HCT116 (cell line): ENCODE results near the gene ZNF225. TPM values are rescaled to one million over a fixed set of nuclear protein-coding genes. Genes with fewer than 3 reads are reported as not detected.

ENCODE experiments used
- ATAC-seq: fragments of 200-7000 bp; cut with Tn5 transposase; 2 replicates; pipeline ENCODE4 v1.9.1; 2020; ENCODE audit warnings: mild to moderate bottlenecking, moderate library complexity
- BruUV-seq: library from RNA; stranded (reverse); fragments of 400-500 nt; replicated peaks from 2 replicates; lab custom pipeline; 2021; lab: Mats Ljungman, UMichigan
- CTCF ChIA-PET: fragments of 300-600 bp; sonication (Branson Sonifier 250); formaldehyde crosslinking; loops from one replicate; lab custom pipeline; 2021; ENCODE audit warnings: antibody characterized with exemption; lab: Charles Lee
- POLR2A ChIA-PET: fragments of 300-600, 350-600 bp; sonication (Branson Sonifier 250); formaldehyde crosslinking; loops from one replicate; lab custom pipeline; 2021; ENCODE audit warnings: antibody characterized with exemption; lab: Charles Lee
- RAD21 ChIA-PET, 2 experiments: fragments of 300-600 bp; sonication (Branson Sonifier 250); formaldehyde crosslinking; loops; one replicate each; lab custom pipeline; 2023; ENCODE audit warnings: low total read pairs in 2 of 2; ENCODE audit not compliant: uncharacterized antibody in 2 of 2, unreplicated experiment in 2 of 2, low non-redundant PET in 1 of 2; lab: Charles Lee
- DNase-seq: peaks from one replicate; pipeline ENCODE4 v3.0.0-alpha.2; 2010; ENCODE audit warnings: low read depth, low spot score
- H2AFZ ChIP-seq: fragments of 200-600 bp; shearing (Covaris generic), sonication (generic); 2 replicates; pipeline ENCODE4 v1.6.1; 2017; ENCODE audit warnings: low read depth, mixed run types, mixed read lengths, antibody characterized with exemption, low read length; ENCODE audit not compliant: poor library complexity, severe bottlenecking
- H3K27ac ChIP-seq: 2 replicates; pipeline ENCODE4 v1.5.1; 2012; ENCODE audit warnings: low read depth, low read length
- H3K27me3 ChIP-seq: fragments of 200-600 bp; sonication (generic); 2 replicates; pipeline ENCODE4 v1.6.1; 2016; ENCODE audit warnings: mixed run types, low read length, mixed read lengths; ENCODE audit not compliant: insufficient read depth
- H3K36me3 ChIP-seq, 2 experiments: fragments of 200-500 bp in 1 of 2; fragments of 200-600 bp in 1 of 2; sonication (Bioruptor generic) in 1 of 2; sonication (generic) in 1 of 2; 2 replicates each; pipeline versions ENCODE4 v1.5.1 to v1.6.1; 2014 to 2016; ENCODE audit warnings: low read length in 2 of 2, inconsistent platforms in 1 of 2, mixed read lengths in 1 of 2, mixed run types in 1 of 2; ENCODE audit not compliant: insufficient read depth in 2 of 2, control insufficient read depth in 1 of 2
- H3K4me1 ChIP-seq, 2 experiments: fragments of 200-600 bp in 1 of 2; sonication (generic) in 1 of 2; 2 replicates each; pipeline versions ENCODE4 v1.5.1 to v1.6.1; 2012 to 2017; ENCODE audit warnings: low read length in 2 of 2, inconsistent platforms in 1 of 2, mild to moderate bottlenecking in 1 of 2, mixed read lengths in 1 of 2, mixed run types in 1 of 2, moderate library complexity in 1 of 2; ENCODE audit not compliant: insufficient read depth in 2 of 2, control insufficient read depth in 1 of 2
- H3K4me2 ChIP-seq: fragments of 200-600 bp; sonication (generic); 2 replicates; pipeline ENCODE4 v1.6.1; 2017; ENCODE audit warnings: mixed run types, low read length, mixed read lengths
- H3K4me3 ChIP-seq, 2 experiments: fragments of 200-600 bp in 1 of 2; sonication (generic) in 1 of 2; replicated peaks in 1 of 2; 2 replicates each; pipeline ENCODE4 v1.5.1; 2011 to 2016; ENCODE audit warnings: low read length in 2 of 2, control low read depth in 1 of 2, low read depth in 1 of 2, mild to moderate bottlenecking in 1 of 2, mixed read lengths in 1 of 2, mixed run types in 1 of 2
- H3K79me2 ChIP-seq: fragments of 200-600 bp; sonication (generic); 2 replicates; pipeline ENCODE4 v1.6.1; 2017; ENCODE audit warnings: mild to moderate bottlenecking, mixed run types, low read length, moderate library complexity, mixed read lengths; ENCODE audit not compliant: insufficient read depth
- H3K9ac ChIP-seq: fragments of 200-600 bp; sonication (generic); 2 replicates; pipeline ENCODE4 v1.6.1; 2016; ENCODE audit warnings: low read length, mixed read lengths
- H3K9me2 ChIP-seq: fragments of 200-600 bp; sonication (generic), shearing (Covaris generic); 2 replicates; pipeline ENCODE4 v1.6.1; 2017; ENCODE audit warnings: mixed run types, mild to moderate bottlenecking, moderate library complexity; ENCODE audit not compliant: insufficient read depth
- H3K9me3 ChIP-seq, 2 experiments: fragments of 200-500 bp in 1 of 2; fragments of 200-600 bp in 1 of 2; sonication (Bioruptor generic) in 1 of 2; sonication (generic) in 1 of 2; 2 replicates each; pipeline ENCODE4 v1.6.1; 2014 to 2017; ENCODE audit warnings: low read length in 2 of 2, mixed read lengths in 2 of 2, inconsistent platforms in 1 of 2, low read depth in 1 of 2, mild to moderate bottlenecking in 1 of 2, mixed run types in 1 of 2, moderate library complexity in 1 of 2; ENCODE audit not compliant: control insufficient read depth in 1 of 2, insufficient read depth in 1 of 2
- H4K20me1 ChIP-seq: fragments of 200-600 bp; sonication (generic), shearing (Covaris generic); 2 replicates; pipeline ENCODE4 v1.6.1; 2017; ENCODE audit warnings: mixed run types, mild to moderate bottlenecking, moderate library complexity; ENCODE audit not compliant: insufficient read depth
- ATF3 ChIP-seq: IDR thresholded peaks from 2 replicates; pipeline ENCODE4 v1.6.1; 2012
- EGR1 ChIP-seq: IDR thresholded peaks from 2 replicates; pipeline ENCODE4 v1.6.1; 2012; ENCODE audit warnings: low read depth
- ELF1 ChIP-seq: IDR thresholded peaks from 2 replicates; pipeline ENCODE4 v1.6.1; 2012; ENCODE audit warnings: low read depth, borderline replicate concordance
- EZH2 ChIP-seq: fragments of 200-600 bp; sonication (generic); IDR thresholded peaks from 2 replicates; pipeline ENCODE4 v1.6.1; 2017; ENCODE audit warnings: antibody characterized with exemption, mixed run types
- EZH2phosphoT487 ChIP-seq: fragments of 200-600 bp; IDR thresholded peaks from 2 replicates; pipeline ENCODE4 v1.6.1; 2018; ENCODE audit warnings: antibody characterized with exemption, borderline replicate concordance
- FOSL1 ChIP-seq: IDR thresholded peaks from 2 replicates; pipeline ENCODE4 v1.6.1; 2012; ENCODE audit warnings: low read depth
- JUND ChIP-seq: IDR thresholded peaks from 2 replicates; pipeline ENCODE4 v1.6.1; 2012
- MAX ChIP-seq: IDR thresholded peaks from 2 replicates; pipeline ENCODE4 v1.6.1; 2012
- POLR2A ChIP-seq: IDR thresholded peaks from 2 replicates; pipeline ENCODE4 v1.7.0; 2011; ENCODE audit warnings: borderline replicate concordance; ENCODE audit not compliant: insufficient read depth, insufficient read length; ENCODE audit errors: extremely low read depth
- POLR2AphosphoS5 ChIP-seq: IDR thresholded peaks from 2 replicates; pipeline ENCODE4 v1.6.1; 2011; ENCODE audit warnings: mild to moderate bottlenecking, low read depth, low read length, moderate library complexity
- RAD21 ChIP-seq: IDR thresholded peaks from 2 replicates; pipeline ENCODE4 v1.6.1; 2012; ENCODE audit warnings: low read depth, mild to moderate bottlenecking
- SIN3A ChIP-seq: IDR thresholded peaks from 2 replicates; pipeline ENCODE4 v1.6.1; 2012; ENCODE audit warnings: low read depth
- SRF ChIP-seq: IDR thresholded peaks from 2 replicates; pipeline ENCODE4 v1.6.1; 2012; ENCODE audit warnings: low read depth
- TCF7L2 ChIP-seq: IDR thresholded peaks from 2 replicates; pipeline ENCODE4 v1.7.0; 2011; ENCODE audit warnings: borderline replicate concordance, inconsistent platforms; ENCODE audit not compliant: insufficient read depth, insufficient read length; ENCODE audit errors: extremely low read depth
- YY1 ChIP-seq: IDR thresholded peaks from 2 replicates; pipeline ENCODE4 v1.6.1; 2011; ENCODE audit warnings: low read length, low read depth, moderate library complexity, mild to moderate bottlenecking; ENCODE audit not compliant: insufficient replicate concordance; ENCODE audit errors: extremely low read depth
- ZFX ChIP-seq: fragments of 450-650 bp; IDR thresholded peaks from 2 replicates; pipeline ENCODE4 v1.6.1; 2017
- intact Hi-C: fragments of 100-400 bp; cut with micrococcal nuclease; formaldehyde crosslinking; loops from 2 replicates; pipeline ENCODE4 v1.10.0; 2022
- total RNA-seq: library from RNA; stranded (reverse); gene quantifications from one replicate; pipeline ENCODE4 v1.2.1, GENCODE V29; 2021; ENCODE audit not compliant: unreplicated experiment
- TF ChIP-seq, protein P1 (sequence below): IDR thresholded peaks from 2 replicates; pipeline ENCODE4 v1.6.1; 2012; ENCODE audit warnings: low read depth

Gene ZNF225
- total RNA-seq, 1 experiment from 2014 or later: 2.8 TPM

- Histone ChIP-seq H3K9ac (no peak overlapping the region), H3K9me2 (no peaks in the 10 kb centered on the region), H3K36me3 (peaks cover 6 to 7% of the 10 kb centered on the region in 2 experiments; a peak in 2 of 4 replicates), H3K4me3 (no peak overlapping the region), H3K27ac (no peak overlapping the region), H2AFZ (no peak overlapping the region), H3K9me3 (peaks cover 0 to 4% of the 10 kb centered on the region in 2 experiments; a peak in 1 of 4 replicates), H4K20me1 (no peaks in the 10 kb centered on the region), H3K79me2 (no peaks in the 10 kb centered on the region), H3K4me2 (no peak overlapping the region), H3K4me1 (no peaks in the 10 kb centered on the region), H3K27me3 (no peaks in the 10 kb centered on the region)
- intact Hi-C loops: no loop called here
- POLR2A ChIA-PET: no interaction called here
- BruUV-seq: no TSS peak
- no peak for DNase-seq
- no peak for ATAC-seq
- CTCF ChIA-PET: no interaction called here
- RAD21 ChIA-PET: no interaction called here
- TF ChIP-seq ZFX (no peak), EZH2phosphoT487 (no peak), ELF1 (no peak), EZH2 (no peak), EGR1 (no peak), MAX (no peak), RAD21 (no peak), POLR2A (no peak), ATF3 (no peak)
Measured at GRCh38 chr19:44180968-44181367, 67.8 kb downstream of the ZNF225 start.

- Histone ChIP-seq H3K9me3 (no peaks in the 10 kb centered on the region; a peak in 1 of 4 replicates), H4K20me1 (no peaks in the 10 kb centered on the region), H3K36me3 (no peaks in the 10 kb centered on the region), H3K4me3 (no peak overlapping the region), H3K9ac (no peak overlapping the region), H2AFZ (no peak overlapping the region), H3K9me2 (no peaks in the 10 kb centered on the region), H3K27ac (no peak overlapping the region), H3K27me3 (no peaks in the 10 kb centered on the region), H3K79me2 (no peaks in the 10 kb centered on the region), H3K4me2 (no peak overlapping the region), H3K4me1 (no peaks in the 10 kb centered on the region)
- ChIA-PET CTCF (no interaction called here), POLR2A (no interaction called here), RAD21 (no interaction called here)
- DNase-seq (no peak), ATAC-seq (no peak)
- intact Hi-C loops: no loop called here
- TF ChIP-seq SRF (no peak), POLR2A (no peak), POLR2AphosphoS5 (no peak), FOSL1 (no peak), ZFX (no peak), EZH2 (no peak), SIN3A (no peak), YY1 (no peak), JUND (no peak), TCF7L2 (no peak)
- TF ChIP-seq, protein P1, sequence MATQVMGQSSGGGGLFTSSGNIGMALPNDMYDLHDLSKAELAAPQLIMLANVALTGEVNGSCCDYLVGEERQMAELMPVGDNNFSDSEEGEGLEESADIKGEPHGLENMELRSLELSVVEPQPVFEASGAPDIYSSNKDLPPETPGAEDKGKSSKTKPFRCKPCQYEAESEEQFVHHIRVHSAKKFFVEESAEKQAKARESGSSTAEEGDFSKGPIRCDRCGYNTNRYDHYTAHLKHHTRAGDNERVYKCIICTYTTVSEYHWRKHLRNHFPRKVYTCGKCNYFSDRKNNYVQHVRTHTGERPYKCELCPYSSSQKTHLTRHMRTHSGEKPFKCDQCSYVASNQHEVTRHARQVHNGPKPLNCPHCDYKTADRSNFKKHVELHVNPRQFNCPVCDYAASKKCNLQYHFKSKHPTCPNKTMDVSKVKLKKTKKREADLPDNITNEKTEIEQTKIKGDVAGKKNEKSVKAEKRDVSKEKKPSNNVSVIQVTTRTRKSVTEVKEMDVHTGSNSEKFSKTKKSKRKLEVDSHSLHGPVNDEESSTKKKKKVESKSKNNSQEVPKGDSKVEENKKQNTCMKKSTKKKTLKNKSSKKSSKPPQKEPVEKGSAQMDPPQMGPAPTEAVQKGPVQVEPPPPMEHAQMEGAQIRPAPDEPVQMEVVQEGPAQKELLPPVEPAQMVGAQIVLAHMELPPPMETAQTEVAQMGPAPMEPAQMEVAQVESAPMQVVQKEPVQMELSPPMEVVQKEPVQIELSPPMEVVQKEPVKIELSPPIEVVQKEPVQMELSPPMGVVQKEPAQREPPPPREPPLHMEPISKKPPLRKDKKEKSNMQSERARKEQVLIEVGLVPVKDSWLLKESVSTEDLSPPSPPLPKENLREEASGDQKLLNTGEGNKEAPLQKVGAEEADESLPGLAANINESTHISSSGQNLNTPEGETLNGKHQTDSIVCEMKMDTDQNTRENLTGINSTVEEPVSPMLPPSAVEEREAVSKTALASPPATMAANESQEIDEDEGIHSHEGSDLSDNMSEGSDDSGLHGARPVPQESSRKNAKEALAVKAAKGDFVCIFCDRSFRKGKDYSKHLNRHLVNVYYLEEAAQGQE: no peak
- BruUV-seq: no TSS peak
Measured at GRCh38 chr19:44182145-44182544, 68.9 kb downstream of the ZNF225 start.
